HG03175 (cell line): ENCODE results near the gene ADGRL2.
A peak's percentile ranks its signal among the peaks of the same experiment; 100 is the strongest.

Source experiments
- ATAC-seq: cut with Tn5 transposase; IDR thresholded peaks from one replicate; pipeline ENCODE4 v1.9.1; 2021; ENCODE audit warnings: mild to moderate bottlenecking, moderate library complexity; ENCODE audit not compliant: unreplicated experiment

ADGRL2 gene

GRCh38 chr1:81800695-81801650 lies at the start of gene ADGRL2:
Gene ADGRL2 (plus strand): TSS chr1:81800934. CDS start chr1:81836985, 36,051 bp downstream.
- peak; percentile 54 for ATAC-seq

- ATAC-seq, result no peak
These were observed 47.9 kb upstream of the ADGRL2 start for GRCh38 chr1:81752840-81753239.

GRCh38 chr1:81754424-81754823 lies 46.3 kb upstream of the ADGRL2 start:
- ATAC-seq, result no peak

- ATAC-seq, result no peak
These were observed 43.9 kb upstream of the ADGRL2 start for GRCh38 chr1:81756872-81757271.

- ATAC-seq, result no peak
These were observed 43.2 kb upstream of the ADGRL2 start for GRCh38 chr1:81757398-81758020.

- ATAC-seq, result no peak
These were observed 42.6 kb upstream of the ADGRL2 start for GRCh38 chr1:81758181-81758580.

GRCh38 chr1:81760477-81761097 lies 40.1 kb upstream of the ADGRL2 start:
- ATAC-seq, result no peak

GRCh38 chr1:81775510-81775909 lies 25.2 kb upstream of the ADGRL2 start:
- ATAC-seq, result no peak

- no peak for ATAC-seq
These were observed 19.9 kb upstream of the ADGRL2 start for GRCh38 chr1:81780705-81781454.

- ATAC-seq, result no peak
These were observed 19.0 kb upstream of the ADGRL2 start for GRCh38 chr1:81781749-81782148.

- ATAC-seq, result no peak
These were observed 8.6 kb upstream of the ADGRL2 start for GRCh38 chr1:81792184-81792583.

- ATAC-seq, result no peak
These were observed 3.0 kb upstream of the ADGRL2 start for GRCh38 chr1:81797701-81798100.

- no peak for ATAC-seq
These were observed 617 bp upstream of the ADGRL2 start for GRCh38 chr1:81799939-81800694.

GRCh38 chr1:81801651-81802456 lies 1.1 kb downstream of the ADGRL2 start:
- ATAC-seq, result no peak

- no peak for ATAC-seq
These were observed 1.6 kb downstream of the ADGRL2 start for GRCh38 chr1:81802457-81802706.

GRCh38 chr1:81802707-81803430 lies 2.1 kb downstream of the ADGRL2 start:
- no peak for ATAC-seq

GRCh38 chr1:81803431-81804110 lies 2.8 kb downstream of the ADGRL2 start:
- ATAC-seq, result no peak

GRCh38 chr1:81804312-81804711 lies 3.6 kb downstream of the ADGRL2 start:
- ATAC-seq, result no peak
